ENCODE results near the gene ADRA1B.

The ADRA1B gene

GRCh38 chr5:160021831-160022446 is 105.7 kb downstream of the ADRA1B start:
- DNase-seq, result peak; percentile 37
